HPDE6-E6E7 (cell line): ENCODE results near the gene HRH2.

ENCODE experiments used
- DNase-seq: peaks from one replicate; pipeline ENCODE4 v3.0.0; 2011; ENCODE audit warnings: missing footprints; ENCODE audit errors: extremely low spot score

HRH2 gene

DNA sequence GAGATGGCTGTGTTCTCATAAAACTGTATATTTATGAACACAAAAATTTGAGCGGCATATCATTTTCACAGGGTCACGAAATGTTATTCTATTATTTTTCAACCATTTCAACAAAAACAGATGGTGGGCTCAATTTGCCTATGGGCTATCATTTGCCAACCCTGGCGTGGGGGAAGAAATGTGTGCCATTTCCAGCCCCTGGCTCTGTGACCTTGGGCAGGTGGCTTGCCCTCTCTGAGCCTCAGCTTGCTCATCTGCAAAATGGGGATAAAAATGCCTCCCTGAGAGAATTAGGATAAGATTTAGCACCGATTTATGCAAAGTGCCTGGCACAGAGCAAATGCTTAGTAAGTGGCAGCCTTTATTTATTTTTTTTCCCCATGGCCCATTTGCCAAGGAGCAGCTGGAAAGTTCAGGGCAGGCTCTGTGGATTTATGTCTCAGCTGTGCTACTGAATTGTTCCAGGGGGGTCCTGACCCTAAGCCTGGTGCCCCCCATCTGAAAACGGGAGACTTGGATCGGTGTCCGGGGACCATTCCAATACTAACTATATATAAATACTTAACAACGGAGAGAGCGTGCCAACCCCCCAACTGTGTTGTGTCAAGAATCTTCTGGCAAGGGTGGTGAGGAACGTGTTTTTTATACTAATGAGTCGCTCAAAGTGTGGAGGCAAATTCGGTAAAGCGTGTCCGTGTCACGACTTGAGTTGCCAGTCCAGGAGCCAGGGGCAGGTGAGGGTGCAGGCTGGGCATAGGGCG lies 34.5 kb downstream of the HRH2 start:
- no peak for DNase-seq

DNA sequence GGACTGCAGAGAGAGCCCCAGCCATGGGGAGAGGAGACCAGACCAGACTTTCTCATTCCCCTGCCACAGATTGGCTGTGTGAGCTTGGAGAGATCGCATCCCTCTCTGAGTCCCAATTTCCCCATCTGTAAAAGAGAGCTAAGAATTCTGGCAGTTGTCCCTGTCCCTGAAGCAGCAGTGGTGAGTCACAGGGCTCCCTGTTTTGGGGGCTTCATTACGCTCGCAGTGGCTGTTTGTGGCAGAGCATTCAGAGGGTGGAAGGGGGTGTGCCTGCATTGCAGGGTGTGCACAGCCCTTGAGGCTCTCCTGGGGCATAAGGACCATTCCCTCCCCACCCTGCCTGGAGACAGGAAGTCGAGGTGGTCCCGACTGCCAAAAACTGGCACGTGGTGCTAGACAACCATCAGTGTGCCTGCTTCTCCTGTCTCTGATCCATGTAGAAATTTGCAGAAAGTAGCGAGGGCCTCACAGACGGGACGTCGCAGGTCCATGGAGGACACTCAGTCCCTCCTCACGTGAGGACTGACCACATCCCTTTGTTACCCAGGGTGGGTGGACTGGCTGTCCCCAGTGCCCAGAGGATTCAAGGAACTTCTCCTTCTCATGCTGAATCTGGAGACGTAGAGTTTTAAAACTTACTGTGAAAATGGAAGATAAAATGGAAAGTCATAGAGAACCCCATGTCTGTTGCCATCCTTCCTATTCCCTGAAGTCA lies 35.3 kb downstream of the HRH2 start:
- no peak for DNase-seq

DNA sequence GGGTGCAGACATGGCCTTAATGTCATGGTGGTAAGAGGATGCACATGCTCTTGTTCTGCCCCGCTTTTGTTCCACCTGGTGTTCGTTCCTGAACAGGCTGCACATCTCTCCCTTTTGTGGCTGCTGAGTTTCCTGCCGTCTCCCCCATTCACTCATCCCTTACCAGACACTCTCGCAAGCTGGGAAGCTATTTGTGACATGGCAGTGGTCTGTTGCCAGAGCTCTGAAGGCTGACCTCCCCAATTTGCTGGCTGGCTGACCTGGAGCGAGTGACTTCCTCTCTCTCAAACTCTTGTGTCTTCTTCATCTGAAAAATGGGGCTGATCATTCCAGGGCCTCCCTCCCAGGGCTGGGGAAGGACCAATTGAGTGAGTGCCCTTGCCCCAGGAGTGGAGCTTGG lies 35.9 kb downstream of the HRH2 start:
- DNase-seq: no peak

DNA sequence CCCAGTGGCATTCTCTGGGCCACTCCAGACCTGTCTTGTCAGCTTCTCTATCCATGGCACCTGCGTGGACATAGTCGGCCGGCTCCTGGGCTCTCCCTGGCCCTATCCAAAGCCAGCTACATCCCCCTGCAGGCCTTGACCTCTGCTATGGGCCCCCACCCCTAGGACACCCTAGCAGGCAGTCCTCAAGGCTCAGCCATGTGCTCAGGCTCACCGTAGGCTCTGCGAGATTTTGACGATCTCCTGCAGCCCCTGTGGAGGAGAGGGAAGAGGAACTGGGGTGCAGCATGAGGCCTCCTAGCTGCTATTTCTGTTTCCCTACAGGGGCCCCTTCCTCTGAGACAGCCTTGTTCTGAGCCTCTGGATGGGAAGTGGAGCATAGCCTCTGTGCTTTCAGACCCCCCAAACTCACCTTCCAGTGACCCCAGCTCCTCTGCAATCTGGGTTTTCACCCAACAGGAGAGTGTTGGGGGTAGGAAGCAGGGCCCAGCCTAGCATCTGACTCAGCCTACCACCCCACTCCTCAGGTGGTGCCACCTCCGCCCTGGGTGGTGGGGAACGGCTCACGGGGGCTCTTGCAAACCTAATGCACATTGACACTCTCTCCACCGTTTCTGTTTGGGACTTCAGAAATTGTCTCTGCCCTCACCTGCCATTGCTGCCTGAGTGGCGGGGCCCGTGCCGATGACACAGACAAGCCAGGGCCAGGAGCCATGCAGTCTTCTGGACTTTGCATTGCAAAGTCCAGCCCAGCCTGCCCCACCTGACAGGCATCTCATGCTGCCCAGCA lies 36.7 kb downstream of the HRH2 start:
- DNase-seq: no peak

DNA sequence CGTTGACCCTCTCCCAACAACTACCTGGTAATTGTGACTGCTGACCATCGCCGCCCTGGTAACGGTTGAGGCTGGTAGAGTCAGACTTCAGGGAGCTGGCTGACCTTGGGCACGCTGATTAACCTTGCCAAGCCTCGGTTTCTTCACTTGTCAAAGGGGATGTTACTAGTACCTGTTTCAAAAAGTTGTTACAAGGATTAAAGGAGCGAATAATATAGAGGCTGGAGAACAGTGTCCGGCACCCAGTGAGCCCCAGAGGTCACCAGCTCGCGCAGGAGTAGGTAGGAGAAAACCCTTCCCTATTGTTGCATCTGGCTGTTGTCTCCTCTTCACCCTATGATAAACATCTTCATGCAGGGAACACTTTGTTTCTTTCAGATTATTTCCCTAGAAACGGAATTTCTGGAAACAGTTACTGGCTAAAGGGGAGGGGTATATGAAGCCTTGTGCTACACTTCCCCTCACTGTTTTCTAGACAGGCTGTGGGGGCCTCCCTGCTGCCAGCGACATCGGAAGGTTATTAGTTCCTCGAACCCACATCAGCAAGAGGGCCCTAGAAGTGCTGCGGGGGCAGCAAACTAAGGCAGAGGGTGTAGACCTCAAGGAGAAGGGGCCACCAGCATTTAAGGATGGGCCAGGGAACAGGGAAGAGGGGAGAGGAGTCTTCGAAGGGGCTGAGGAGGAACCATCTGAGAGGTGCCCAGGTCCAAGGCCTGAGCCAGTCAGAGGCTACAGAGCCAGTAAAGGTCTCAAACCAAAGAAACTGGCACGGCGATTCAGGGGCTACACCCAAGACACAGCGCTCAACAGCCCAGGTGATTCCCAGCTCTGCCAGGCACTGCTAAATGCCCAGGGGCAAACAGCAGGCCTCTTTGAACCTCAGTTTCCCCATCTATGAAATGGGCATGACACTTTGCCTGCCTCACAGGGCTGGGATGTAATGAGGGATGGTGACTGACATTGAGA lies 37.6 kb downstream of the HRH2 start:
- DNase-seq: no peak

DNA sequence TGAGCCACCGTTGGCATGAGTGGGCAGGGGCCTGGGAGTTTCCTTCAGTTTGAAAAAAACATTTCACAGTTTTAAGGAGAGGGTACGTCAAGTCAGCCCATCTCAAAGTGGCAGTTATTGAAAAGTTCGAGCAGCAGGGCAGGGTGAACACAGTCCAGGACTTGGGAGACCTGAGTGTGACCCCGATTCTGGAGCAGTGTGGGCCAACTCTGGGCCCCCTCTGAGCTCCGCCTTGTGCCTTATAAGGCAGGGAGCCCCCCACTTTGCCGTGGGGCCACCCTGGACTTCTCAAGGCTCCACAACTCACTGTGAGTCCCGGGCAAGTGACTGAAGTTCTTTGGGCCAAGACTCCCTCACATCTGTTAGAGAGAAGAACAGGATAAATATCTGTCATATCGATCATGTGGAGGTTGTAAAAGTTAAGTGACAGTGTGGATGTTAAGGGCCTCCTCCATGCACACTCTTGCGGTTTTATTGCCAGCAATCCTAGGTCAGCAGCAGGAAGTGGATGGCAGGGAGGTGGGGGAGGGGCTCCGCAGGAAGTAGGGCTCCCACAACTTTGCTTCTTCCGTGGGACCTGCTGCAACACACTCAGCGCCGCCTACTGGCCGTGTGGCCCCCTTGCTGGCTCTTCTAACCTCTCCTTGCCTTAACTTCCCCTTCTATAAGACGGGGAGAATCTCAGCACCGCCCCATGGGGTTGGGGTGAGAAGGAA lies 38.4 kb downstream of the HRH2 start:
- no peak for DNase-seq

DNA sequence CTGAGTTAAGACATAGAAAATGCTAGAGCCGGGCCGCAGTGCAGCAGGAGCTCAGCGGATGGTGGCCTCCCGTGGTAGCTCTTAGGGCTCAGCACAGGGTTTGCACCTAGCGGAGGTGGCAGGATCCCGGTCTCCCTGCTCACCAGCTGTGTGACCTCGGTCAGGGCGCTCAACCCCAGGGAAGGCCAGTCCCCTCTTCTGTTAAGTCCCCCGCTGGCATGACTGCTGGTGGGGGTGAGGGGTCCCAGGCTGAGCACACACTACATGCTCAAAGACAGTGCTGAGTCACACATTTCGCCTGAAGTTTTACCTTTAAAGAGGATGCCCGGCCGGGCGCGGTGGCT lies 39.0 kb downstream of the HRH2 start:
- no peak for DNase-seq

DNA sequence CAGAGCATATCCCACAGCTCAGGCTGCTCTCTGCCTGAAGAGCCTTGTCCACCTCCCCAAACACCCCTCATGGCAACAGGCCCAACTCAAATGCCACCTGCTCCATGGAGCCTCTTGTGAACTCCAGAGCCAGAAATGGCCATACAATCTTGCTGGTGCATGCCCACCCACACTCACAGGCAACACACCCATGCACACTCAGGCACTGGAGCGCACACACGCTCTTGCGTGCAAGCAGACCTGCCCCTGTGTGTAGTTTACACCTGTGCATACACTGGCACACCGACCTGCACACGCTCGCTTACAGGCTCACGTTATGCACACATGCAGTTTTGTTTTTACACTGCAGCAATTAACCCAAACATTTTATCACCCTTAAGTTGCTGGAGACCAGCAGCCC lies 40.0 kb downstream of the HRH2 start:
- DNase-seq: no peak

DNA sequence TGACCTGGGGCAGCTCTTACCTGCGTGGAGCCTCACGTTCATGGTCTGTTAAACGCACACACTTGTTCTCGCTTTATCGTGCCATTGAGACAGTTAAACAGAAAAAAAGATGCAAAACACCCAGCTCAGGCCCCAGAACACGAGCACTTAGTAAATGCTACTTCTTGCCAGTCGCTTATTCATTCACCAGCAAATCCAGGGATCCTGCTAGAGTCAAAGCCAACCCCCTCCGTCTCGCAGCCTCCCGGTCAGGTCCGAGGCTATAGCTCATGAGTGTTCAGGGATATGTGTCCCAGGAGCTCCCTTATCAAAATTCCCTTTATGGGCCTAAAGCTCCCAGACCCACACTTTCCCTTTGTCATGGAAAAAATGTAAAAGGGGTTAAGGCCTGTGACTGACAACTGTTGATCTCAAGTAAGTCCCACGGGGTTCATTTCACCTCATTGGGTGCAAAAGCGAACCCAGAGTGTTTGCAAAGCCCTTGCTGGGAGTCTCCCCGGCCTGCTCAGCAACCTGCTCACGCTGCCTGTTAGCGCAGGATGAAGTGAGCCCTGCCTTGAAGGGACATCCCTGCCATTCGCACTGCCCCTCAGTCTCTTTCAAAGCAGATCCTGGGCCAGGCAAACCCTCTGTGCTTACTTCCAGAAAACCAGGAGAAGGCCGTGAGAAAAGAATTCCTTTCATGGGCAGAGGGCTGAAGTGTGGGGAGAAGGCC lies 40.7 kb downstream of the HRH2 start:
- DNase-seq: no peak

DNA sequence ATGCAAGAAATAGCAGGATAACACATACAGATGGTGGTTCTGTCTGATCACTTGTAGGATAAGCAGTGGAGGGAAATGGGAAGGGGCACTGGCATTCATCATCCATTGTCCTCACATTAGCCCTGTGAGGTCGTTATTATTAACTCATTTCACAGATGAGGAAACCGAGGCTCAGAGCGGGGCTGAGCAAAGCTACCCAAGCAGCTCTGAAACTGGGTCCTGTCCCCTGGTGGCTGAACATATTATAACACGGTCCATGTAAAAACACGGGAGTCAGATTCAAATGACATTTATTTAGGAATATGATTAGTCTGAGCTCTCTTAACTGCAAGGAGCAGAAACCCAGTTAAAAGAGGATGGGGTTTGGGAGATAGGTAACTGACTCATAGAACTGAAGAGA lies 43.1 kb downstream of the HRH2 start:
- no peak for DNase-seq

DNA sequence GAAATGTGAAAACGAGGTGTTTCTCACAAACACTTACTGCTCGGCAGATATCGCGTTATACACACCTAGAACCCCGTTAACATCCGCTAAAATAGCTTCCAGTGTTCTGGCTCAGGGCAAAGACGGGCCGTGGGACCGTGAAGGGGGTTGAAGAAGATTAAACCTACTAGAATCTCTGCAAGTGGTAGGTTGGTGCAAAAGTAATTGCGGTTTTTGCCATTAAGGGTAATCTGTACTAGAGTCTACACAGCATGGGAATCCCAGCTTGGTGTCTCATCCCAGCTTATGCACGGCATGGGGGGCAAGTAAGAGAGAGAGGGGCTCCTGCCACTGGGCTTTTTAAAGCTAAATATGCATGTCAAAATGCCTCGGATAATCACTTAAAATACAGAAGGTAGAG lies 43.9 kb downstream of the HRH2 start:
- DNase-seq: no peak

DNA sequence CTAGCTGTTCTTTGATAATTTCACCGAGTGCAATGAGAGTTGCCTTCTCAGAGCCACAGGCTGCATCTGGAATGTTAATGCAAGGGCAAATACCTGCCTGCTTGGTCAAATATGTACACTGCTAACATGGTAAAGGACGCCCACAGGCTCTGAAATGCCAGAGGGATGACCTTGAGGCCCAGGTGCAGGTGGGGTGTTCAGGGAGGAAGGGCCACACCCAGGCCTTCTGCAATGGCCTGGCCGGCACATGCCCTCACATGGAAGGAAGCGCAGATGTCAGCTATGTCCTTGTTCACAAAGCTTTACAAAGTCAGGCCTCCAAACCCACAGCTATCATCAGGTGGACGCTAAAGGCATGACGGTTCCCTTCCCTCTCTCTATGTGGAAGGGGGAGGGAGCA lies 48.6 kb downstream of the HRH2 start:
- no peak for DNase-seq

DNA sequence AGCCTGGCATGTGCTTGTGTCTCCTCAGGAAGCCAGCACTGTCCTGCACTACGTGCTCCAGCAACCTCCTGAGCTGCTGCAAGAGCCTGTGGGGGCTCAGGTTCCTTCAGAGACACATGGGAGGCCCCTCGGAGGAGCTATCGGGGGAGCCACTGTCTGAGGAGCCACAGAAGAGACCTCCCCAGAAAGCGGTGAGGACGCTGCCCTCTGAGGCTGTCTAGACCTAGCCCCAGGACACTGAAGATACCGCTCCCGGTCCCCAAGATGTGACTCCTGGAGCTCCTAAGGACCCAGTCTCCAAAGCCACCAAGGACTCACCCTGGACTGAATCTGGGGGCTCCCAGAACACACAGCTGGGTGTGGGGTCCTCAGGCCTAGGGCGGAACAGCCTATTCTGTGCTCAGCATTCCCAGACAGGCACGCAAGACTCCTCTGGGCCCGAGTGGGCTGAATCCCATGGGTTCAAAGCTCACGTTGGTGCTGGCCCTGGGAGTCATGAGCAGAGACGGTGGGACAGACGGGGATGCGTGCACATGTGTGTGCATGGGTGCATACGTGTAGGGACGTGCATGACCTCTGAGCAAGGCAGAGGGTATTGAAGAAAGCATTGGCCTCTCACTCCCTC lies 50.0 kb downstream of the HRH2 start:
- DNase-seq: no peak

DNA sequence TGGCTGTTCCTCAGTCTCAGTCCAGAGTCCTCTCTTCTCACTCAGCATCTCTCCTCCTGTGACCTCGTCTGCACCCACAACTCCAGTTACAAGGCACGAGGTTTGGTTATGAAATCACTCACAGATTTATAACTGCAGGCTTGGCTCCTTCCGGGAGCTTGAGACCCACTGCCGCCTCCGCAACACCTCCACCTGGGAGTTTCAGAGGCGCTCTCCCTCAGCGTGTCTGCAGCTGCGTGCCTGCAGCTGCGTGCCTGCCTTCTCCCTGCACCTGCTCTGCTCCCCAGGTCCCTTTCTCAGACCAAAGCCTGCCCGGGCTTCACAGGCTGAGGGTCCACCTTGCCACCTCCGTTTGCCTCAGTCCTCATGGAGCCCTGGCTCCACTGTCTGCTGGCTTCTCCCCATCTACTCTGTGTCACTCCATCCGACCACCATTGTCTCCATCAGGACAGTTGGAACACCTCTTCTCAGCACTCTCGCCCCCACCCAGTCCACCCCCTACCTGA lies 51.5 kb downstream of the HRH2 start:
- no peak for DNase-seq

DNA sequence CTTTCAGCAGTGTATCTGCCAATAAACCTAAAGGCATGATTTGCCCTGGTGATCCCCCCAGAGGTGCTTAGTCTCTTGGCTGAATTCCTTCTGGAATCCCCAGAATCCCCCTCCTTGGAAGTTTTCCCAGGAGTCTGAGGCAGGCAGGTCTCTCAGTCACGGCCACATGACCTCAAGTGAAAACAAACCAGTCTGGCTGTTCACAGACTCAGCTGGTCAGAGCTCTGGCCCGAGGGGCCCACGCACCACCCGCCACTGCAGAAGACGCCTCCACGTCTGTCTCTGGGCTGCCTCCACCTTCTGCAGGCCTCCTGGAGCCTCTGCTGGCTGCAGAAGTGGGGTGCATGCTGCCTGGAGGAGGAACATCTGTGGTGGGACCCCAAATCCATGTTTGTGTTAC lies 52.5 kb downstream of the HRH2 start:
- no peak for DNase-seq

DNA sequence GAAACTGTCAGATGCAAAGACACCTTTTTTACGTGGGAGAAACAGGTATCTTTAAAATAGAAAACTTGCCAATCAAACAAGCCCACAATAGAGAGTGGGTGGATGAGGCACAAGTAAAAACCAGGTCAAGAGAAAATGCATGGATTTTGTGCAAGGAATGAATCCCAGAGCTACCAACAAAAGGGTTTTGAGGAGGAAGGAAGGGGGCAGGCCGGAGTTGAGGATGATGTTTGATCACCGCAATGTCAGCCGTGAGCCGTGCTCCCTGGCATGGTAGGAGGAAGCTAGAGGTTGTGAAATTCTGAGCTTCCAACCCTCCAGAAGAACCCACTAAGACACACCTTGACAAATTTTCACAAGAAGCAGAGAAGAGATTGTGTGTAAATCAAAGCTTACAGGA lies 53.2 kb downstream of the HRH2 start:
- DNase-seq: no peak

DNA sequence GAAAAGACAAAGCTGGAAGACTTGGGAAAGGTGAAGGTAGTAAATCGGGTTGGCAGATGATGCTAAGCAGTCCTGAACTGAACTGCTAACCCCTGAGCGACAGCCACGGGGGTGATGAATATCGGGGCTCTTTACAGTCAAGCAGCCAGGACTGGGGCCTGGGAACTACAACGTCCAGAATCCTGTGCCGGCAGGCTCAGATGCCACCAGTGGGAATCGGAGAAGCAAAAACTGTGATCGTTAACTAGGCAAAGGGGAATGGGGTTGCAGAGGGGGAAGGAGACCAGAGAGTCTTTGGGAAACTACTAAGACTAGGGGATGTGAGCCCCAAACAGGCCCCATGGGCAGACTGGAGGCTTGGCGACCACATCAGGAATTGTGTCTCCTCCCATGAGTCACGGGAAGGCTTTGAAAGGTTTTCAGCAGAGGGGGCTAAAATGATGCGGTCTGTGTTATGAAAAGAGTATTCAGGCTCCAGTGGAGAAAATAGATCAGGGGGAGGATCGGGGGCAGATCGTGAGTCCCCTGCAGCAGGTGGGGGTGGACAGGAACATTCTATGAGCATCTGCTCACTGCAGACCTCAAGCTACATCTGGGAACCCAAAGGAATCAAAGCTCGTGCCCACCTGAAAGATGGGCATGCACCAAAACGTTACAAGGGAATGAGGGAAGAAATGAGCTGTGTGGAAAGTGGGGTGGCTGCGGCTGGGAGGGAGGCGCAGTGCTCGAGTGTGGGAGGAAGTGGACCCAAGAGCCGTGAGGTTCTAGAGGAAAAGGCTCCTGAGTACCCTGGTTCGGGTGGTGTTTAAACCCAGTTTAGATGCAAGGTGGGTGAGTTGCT lies 53.8 kb downstream of the HRH2 start:
- DNase-seq: no peak

DNA sequence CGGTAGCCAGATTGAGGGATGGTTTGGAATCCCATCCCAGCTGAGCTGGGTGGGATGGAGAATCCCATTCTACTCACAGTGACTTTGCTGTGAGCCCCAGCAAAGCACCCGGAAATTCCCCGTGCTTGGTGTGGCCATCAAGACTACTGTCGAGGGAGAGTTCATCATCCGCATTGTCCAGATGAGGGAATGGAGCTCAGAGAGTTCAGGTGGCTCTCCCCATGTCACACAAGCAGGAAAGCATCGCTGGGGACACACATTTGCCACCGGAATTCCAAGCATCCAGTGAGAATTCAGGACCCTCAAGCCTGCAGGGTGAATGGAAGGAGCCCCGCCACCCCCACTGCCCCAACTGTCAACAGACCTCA lies 54.4 kb downstream of the HRH2 start:
- no peak for DNase-seq

DNA sequence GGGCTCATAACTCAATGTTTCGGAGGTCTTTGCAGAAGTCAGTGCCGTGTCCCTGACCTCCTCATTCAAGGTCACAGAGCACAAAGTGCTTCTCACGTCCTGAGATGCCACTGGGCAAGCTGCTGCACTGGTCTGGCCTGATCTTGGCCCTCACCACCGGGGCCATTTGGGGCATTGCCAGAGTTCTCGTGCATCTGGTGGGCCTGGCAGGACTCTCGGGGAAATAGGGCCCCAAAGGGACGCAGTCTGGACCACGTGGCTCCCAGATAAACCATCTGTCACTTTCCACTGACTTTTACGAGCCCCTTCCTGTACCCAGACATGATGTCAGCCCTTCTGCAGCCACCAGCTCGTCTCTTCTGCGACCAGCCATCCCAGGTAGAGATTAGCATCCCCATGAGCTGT lies 54.8 kb downstream of the HRH2 start:
- no peak for DNase-seq
